ENCODE measurements around the gene RELT.

RELT gene

GRCh38 chr11:73389134-73389525 is 12.9 kb downstream of the RELT start:
- Histone ChIP-seq H3K4me3 (ENCODE audit: low read length) (no peak overlapping the region), H3K36me3 (ENCODE audit: insufficient read depth, low read depth, low read length) (no peaks in the 10 kb centered on the region), H3K9ac (ENCODE audit: low read depth, low read length) (no peak overlapping the region), H3K9me3 (ENCODE audit: insufficient read depth, low read depth, low read length) (no peaks in the 10 kb centered on the region), H3K27ac (ENCODE audit: low read length) (no peak overlapping the region), H3K27me3 (ENCODE audit: insufficient read depth, low read length) (no peaks in the 10 kb centered on the region), H3K4me1 (ENCODE audit: insufficient read depth, low read length) (no peaks in the 10 kb centered on the region)

DNA sequence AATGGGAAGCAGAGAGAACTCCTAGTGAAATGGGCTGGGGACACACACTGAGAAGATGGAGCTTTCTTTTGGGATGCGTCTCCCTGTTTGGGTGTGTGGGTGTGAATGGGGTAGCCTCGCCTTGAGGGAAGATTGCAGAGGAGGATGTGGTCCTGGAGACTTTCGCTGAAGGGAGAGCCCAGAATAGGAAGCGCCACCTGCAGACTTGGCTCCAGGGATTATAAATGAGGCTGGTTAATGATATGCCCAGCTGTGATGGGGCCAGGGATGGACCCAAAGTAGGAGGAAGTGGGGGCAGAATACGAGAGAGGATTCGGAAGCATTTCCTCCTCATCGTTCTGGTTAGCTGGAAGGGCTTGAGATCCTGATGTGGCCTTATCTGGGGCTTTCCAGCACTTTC is 13.7 kb downstream of the RELT start:
- Histone ChIP-seq H3K36me3 (ENCODE audit: insufficient read depth, low read depth, low read length) (no peaks in the 10 kb centered on the region), H3K9me3 (ENCODE audit: insufficient read depth, low read depth, low read length) (no peaks in the 10 kb centered on the region), H3K27ac (ENCODE audit: low read length) (no peak overlapping the region), H3K9ac (ENCODE audit: low read depth, low read length) (no peak overlapping the region), H3K4me1 (ENCODE audit: insufficient read depth, low read length) (no peaks in the 10 kb centered on the region), H3K27me3 (ENCODE audit: insufficient read depth, low read length) (no peaks in the 10 kb centered on the region), H3K4me3 (ENCODE audit: low read length) (no peak overlapping the region)

DNA sequence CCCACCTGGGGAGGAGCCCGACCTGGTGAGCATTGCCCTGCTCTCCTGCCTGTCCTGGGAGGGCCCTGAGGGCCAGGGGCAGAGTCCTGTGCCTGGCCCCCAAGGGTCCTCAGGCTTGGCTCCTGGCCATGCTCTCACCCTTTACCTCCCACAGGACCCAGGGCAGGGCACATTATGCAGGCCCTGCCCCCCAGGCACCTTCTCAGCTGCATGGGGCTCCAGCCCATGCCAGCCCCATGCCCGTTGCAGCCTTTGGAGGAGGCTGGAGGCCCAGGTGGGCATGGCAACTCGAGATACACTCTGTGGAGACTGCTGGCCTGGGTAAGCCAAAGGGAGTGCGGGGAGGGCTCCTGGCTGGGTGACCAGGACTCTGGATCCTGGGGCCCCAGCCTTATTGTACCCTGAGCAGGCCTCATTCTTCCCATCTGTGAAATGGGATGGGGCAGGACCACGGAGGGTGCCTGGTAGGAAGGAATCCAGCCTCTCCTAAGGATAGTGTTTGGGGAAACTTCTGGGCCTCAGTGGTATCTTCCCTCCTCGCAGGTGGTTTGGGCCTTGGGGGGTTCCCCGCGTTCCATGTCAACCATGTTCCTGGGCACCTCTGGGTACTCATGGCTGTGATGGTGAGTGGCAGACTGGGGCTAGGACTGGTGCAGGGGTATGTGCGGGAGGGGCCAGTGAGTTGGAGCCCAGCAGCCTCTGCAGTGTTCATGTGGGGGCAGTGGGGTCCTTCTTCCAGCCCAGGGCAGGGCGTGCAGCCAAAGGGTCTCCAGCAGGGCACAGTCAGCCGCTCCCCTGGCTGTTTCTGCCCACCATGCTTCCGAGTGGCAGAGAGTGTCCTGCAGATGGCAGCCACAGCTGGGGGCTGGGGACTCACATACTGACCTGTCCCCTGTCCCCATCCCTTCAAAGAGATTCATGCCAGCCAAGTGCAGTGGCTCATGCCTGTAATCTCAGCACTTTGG is 14.7 kb downstream of the RELT start:
- Histone ChIP-seq H3K27ac (ENCODE audit: low read length) (no peak overlapping the region), H3K4me3 (ENCODE audit: low read length) (no peak overlapping the region), H3K4me1 (ENCODE audit: insufficient read depth, low read length) (no peaks in the 10 kb centered on the region), H3K9me3 (ENCODE audit: insufficient read depth, low read depth, low read length) (no peaks in the 10 kb centered on the region), H3K27me3 (ENCODE audit: insufficient read depth, low read length) (no peaks in the 10 kb centered on the region), H3K36me3 (ENCODE audit: insufficient read depth, low read depth, low read length) (no peaks in the 10 kb centered on the region), H3K9ac (ENCODE audit: low read depth, low read length) (no peak overlapping the region)

DNA sequence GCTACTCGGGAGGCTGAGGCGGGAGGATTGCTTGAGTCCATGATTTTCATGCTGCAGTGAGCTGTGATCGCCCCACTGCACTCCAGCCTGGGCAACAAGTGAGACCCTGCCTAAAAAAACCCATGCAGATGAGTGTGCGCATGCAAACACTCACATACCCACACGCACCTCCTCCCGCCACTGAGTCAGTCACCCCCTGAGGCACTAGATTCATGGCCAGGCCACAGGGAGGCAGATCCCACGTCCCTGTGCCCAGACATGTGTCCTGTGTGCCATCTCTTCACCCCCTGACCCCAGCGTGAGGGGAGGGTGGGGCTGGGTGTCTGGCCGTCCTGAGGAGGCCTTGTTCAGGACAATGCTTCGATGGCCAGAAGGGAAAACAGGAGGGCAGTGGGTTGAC is 15.5 kb downstream of the RELT start:
- H3K36me3 ChIP-seq (ENCODE audit: insufficient read depth, low read depth, low read length) = no peaks in the 10 kb centered on the region
- H3K9me3 ChIP-seq (ENCODE audit: insufficient read depth, low read depth, low read length) = no peaks in the 10 kb centered on the region
- H3K4me1 ChIP-seq (ENCODE audit: insufficient read depth, low read length) = no peaks in the 10 kb centered on the region
- H3K4me3 ChIP-seq (ENCODE audit: low read length) = no peak overlapping the region
- no peak overlapping the region for H3K9ac ChIP-seq (ENCODE audit: low read depth, low read length)
- no peak overlapping the region for H3K27ac ChIP-seq (ENCODE audit: low read length)
- no peaks in the 10 kb centered on the region for H3K27me3 ChIP-seq (ENCODE audit: insufficient read depth, low read length)

- no peaks in the 10 kb centered on the region for H3K4me1 ChIP-seq (ENCODE audit: insufficient read depth, low read length)
- H3K4me3 ChIP-seq (ENCODE audit: low read length) = no peak overlapping the region
- H3K9ac ChIP-seq (ENCODE audit: low read depth, low read length) = no peak overlapping the region
- no peaks in the 10 kb centered on the region for H3K36me3 ChIP-seq (ENCODE audit: insufficient read depth, low read depth, low read length)
- H3K27me3 ChIP-seq (ENCODE audit: insufficient read depth, low read length) = no peaks in the 10 kb centered on the region
- no peak overlapping the region for H3K27ac ChIP-seq (ENCODE audit: low read length)
- H3K9me3 ChIP-seq (ENCODE audit: insufficient read depth, low read depth, low read length) = no peaks in the 10 kb centered on the region
These were observed 16.2 kb downstream of the RELT start for GRCh38 chr11:73392108-73393010.

DNA sequence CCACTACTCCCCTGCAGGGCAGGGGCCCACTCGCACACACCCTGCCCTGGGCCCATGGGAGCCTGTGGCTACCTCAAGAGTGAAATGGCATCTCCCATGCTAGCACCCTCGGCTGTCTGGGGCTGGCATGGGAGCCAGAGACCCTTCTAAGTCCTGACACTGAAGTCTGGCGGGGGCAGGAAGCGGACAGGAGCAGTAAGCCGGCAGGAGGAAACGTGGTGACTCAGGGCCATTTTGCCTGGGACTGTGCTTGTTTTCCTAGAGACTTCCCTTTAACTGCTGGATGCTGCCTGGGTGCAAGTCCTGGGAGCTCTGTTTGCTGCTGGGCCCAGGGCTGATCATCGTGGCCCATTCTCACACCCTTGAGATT is 16.8 kb downstream of the RELT start:
- H3K27me3 ChIP-seq (ENCODE audit: insufficient read depth, low read length) = no peaks in the 10 kb centered on the region
- no peak overlapping the region for H3K4me3 ChIP-seq (ENCODE audit: low read length)
- H3K27ac ChIP-seq (ENCODE audit: low read length) = no peak overlapping the region
- no peaks in the 10 kb centered on the region for H3K9me3 ChIP-seq (ENCODE audit: insufficient read depth, low read depth, low read length)
- H3K4me1 ChIP-seq (ENCODE audit: insufficient read depth, low read length) = no peaks in the 10 kb centered on the region
- no peaks in the 10 kb centered on the region for H3K36me3 ChIP-seq (ENCODE audit: insufficient read depth, low read depth, low read length)
- no peak overlapping the region for H3K9ac ChIP-seq (ENCODE audit: low read depth, low read length)

GRCh38 chr11:73393479-73394415 is 17.5 kb downstream of the RELT start:
- H3K27ac ChIP-seq (ENCODE audit: low read length) = no peak overlapping the region
- no peak overlapping the region for H3K9ac ChIP-seq (ENCODE audit: low read depth, low read length)
- no peak overlapping the region for H3K4me3 ChIP-seq (ENCODE audit: low read length)
- no peaks in the 10 kb centered on the region for H3K36me3 ChIP-seq (ENCODE audit: insufficient read depth, low read depth, low read length)
- no peaks in the 10 kb centered on the region for H3K27me3 ChIP-seq (ENCODE audit: insufficient read depth, low read length)
- H3K4me1 ChIP-seq (ENCODE audit: insufficient read depth, low read length) = no peaks in the 10 kb centered on the region
- no peaks in the 10 kb centered on the region for H3K9me3 ChIP-seq (ENCODE audit: insufficient read depth, low read depth, low read length)

- no peaks in the 10 kb centered on the region for H3K36me3 ChIP-seq (ENCODE audit: insufficient read depth, low read depth, low read length)
These were observed 18.5 kb downstream of the RELT start for GRCh38 chr11:73394416-73395296.

GRCh38 chr11:73395297-73396208 is 19.4 kb downstream of the RELT start:
- Histone ChIP-seq H3K27ac (ENCODE audit: low read length) (no peak overlapping the region), H3K9ac (ENCODE audit: low read depth, low read length) (no peak overlapping the region), H3K36me3 (ENCODE audit: insufficient read depth, low read depth, low read length) (no peaks in the 10 kb centered on the region), H3K4me3 (ENCODE audit: low read length) (no peak overlapping the region), H3K27me3 (ENCODE audit: insufficient read depth, low read length) (no peaks in the 10 kb centered on the region), H3K9me3 (ENCODE audit: insufficient read depth, low read depth, low read length) (no peaks in the 10 kb centered on the region), H3K4me1 (ENCODE audit: insufficient read depth, low read length) (no peaks in the 10 kb centered on the region)

More at GRCh38 chr11:73394416-73395296, 18.5 kb downstream of the RELT start:
- Histone ChIP-seq H3K4me1 (ENCODE audit: insufficient read depth, low read length) (no peaks in the 10 kb centered on the region), H3K9me3 (ENCODE audit: insufficient read depth, low read depth, low read length) (no peaks in the 10 kb centered on the region), H3K27ac (ENCODE audit: low read length) (no peak overlapping the region), H3K9ac (ENCODE audit: low read depth, low read length) (no peak overlapping the region), H3K4me3 (ENCODE audit: low read length) (no peak overlapping the region), H3K27me3 (ENCODE audit: insufficient read depth, low read length) (no peaks in the 10 kb centered on the region)
